Fibroblast of lung (primary cell): ENCODE results near the gene IDUA.

Experiments used
- EZH2 ChIP-seq: IDR thresholded peaks from 2 replicates; pipeline ENCODE4 v1.5.1; 2012; ENCODE audit warnings: low read length, control low read depth, mild to moderate bottlenecking; ENCODE audit errors: missing control alignments
- TF ChIP-seq, protein P1 (sequence below), 2 donors: IDR thresholded peaks in 1 of 2; conservative IDR thresholded peaks in 1 of 2; 1 replicate in 1 of 2; 2 replicates in 1 of 2; pipeline ENCODE4 v1.5.1; 2011 to 2012; ENCODE audit warnings: low read length in 2 of 2, control low read depth in 1 of 2, inconsistent platforms in 1 of 2, low read depth in 1 of 2, mild to moderate bottlenecking in 1 of 2

DNA sequence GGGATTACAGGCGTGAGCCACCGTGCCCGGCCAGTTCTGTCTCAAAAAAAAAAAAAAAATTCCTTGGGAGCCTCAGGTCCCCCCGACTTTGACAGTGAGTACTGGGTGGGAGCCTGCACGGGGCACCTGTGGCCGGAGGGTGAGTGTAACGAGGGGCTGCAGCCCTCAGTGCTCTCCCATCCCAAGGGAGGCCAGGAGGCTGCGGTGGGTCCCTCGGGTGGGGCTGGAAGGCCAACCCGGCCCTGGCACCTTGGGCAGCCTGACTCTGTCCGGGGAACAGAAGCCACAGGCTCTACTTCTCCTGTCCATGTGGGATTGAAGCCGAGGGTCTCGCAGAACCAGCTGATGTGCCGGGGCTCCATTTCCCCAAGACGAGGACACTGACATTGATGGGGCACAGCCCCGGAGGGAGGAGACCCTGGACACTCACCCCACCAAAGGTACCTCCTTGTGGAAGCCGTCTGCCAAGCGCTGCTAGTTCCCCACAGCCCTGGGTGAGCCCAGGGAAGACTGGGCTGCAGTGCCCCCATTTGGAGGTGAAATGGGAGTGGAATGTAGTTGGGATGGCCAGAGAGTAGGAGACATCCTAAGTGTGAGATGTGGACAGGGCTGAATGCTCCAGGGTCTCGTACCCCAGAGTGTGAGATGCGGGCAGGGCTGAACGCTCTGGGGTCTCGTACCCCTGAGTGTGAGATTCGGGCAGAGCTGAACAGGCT is 8.6 kb downstream of the IDUA start:
- TF ChIP-seq, protein P1, sequence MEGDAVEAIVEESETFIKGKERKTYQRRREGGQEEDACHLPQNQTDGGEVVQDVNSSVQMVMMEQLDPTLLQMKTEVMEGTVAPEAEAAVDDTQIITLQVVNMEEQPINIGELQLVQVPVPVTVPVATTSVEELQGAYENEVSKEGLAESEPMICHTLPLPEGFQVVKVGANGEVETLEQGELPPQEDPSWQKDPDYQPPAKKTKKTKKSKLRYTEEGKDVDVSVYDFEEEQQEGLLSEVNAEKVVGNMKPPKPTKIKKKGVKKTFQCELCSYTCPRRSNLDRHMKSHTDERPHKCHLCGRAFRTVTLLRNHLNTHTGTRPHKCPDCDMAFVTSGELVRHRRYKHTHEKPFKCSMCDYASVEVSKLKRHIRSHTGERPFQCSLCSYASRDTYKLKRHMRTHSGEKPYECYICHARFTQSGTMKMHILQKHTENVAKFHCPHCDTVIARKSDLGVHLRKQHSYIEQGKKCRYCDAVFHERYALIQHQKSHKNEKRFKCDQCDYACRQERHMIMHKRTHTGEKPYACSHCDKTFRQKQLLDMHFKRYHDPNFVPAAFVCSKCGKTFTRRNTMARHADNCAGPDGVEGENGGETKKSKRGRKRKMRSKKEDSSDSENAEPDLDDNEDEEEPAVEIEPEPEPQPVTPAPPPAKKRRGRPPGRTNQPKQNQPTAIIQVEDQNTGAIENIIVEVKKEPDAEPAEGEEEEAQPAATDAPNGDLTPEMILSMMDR (conservative IDR thresholded peaks at IDR 0.05 in 1 of 2, IDR thresholded peaks at IDR 0.05 in 1 of 2; ENCODE audit: low read depth in 1 of 2, low read length in 2 of 2) = no peak
- TF ChIP-seq EZH2 = peak; percentile 5
